IPS-NIHi11 (cell line): ENCODE measurements around the gene MRPL21.
"Not testable (repeated sequence)": the region's sequence is repeated elsewhere in the genome, so short reads cannot be mapped to it uniquely, and the experiment has no call there.

Source experiments
- DNase-seq: peaks from one replicate; pipeline ENCODE4 v3.0.0; 2012; ENCODE audit warnings: mixed read lengths, low spot score

The MRPL21 gene

DNA sequence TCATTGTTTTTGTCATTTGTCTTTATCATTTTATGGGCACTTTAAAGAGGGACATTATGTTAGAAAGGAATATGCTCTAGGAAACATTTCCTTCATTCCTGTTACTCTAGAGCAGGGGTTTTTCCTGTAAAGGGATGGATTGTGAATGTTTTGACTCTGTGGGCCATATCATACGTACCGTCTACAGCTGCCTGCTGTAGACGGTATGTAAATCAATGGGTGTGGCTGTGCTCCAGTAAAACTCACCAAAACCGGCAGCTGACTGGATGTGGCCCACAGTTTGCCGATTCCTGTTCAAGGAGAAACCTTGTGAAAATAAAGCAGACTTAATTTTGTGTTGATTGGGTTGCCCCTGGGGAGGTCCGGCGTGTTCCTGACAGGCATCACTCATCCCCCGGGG, 7.3 kb upstream of the MRPL21 start:
- DNase-seq: no peak

DNA sequence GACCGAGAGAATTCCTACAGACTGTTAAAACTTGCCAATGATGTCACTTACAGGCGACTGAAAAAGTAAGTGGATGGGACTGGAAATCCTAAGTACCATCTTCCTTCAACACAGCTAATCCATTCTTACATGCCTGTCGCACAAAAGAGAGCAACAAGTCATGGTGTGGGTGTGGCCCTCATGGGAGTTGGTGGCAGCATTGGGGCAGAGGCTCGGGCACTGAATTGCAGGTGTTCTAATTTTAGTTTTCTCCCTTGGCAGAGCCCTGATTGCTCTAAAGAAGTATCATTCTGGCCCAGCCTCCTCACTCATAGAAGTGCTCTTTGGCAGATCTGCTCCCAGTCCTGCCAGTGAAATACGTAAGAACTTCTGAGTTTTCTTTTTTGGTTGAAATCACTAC, 4.6 kb upstream of the MRPL21 start:
- DNase-seq: no peak

DNA sequence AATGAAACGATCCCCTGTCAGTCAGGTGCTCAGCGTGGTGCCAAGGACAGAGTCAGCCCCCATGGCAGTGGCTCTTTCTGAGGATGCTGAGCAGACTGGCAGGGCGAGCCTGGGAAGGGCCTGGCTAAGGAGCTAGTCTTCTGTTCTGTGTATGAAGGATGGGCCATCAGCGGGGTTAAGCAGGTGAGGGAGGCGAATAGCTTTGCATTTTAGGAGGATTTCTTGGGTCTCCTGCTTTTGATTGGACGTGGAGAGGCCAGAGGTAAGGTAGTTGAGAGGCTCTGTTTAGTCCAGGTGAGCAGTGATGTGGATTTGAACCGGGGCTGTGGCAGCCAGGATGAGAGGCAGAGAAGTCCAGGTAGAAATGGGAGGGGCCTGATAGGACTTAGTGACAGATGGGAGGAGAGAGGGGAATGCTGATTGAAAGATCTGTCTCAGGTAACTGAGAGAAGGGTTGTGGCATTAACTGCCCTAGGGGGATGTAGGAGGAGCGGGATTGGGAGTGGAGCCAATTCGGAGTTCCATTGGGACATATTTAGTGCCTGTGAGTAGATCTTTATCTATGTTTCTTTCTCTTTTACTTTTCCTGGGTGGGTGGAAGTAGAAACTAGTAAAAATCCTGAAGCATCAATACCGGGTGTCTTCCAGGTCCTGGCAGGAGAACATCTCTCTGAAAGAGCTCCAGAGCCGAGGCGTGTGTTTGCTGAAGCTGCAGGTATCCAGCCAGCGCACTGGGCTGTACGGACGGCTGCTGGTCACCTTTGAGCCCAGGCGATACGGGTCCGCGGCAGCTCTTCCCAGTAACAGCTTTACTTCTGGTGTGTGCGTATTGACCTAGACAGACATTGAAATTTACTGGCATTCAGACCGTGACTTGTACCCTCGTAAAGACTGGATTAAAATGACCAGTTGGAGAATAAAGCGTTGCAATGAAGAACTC, 2.1 kb upstream of the MRPL21 start:
- no peak for DNase-seq

DNA sequence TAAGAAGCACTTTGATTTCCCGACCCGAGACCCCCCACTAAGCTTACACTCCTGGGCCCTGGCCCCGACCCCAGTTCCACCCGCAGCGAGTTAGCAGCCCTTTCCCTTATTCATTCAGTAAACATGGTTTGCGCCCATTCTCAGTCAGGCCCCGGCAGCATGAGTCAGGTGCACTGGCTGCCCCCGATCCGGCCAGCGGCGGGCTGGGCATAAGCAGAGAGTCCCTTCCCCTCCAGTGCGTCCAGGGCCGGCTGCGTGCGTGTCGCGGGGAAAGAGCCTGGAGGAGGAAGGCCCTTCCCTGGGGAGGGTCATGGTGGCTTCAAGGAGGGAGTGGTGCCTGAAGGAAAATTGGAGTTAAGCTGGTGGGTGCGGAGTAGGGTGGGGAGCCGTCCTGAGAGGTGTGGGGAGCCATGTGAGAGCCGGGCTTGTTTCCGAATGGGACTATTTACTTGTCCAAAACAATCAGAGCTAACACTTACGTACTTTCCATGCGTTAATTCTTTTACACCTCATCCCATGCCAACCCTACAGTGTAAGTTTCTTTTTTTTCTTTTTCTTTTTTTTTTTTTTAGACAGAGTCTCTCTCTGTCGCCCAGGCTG, 716 bp upstream of the MRPL21 start:
- DNase-seq: peak; percentile 59

DNA sequence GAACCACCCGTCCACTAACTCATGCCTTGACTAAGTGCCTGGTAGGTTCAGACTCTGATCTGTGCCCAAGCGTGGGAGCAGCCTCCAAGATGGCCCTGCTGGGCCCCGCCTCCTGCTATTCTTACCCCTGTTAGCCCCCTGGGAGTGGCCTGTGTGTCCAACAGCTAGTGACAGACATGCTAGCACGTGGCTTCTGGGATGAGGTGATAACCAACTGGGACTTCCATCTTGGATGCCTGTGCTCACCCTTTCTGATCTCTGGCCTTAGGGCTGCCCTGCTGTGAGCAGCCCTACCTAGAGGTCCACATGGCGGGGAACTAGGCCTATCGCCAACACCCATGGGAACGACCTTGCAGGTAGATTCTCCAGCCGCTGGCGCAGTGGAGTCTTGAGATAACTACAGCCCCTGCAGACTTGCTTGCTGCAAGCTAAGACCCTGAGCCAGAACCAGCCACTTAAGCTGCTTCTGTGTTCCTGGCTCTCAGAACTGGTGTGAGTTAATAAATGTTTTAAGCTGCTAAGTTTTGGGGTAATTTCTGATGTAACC, 2.7 kb downstream of the MRPL21 start:
- DNase-seq: no peak

DNA sequence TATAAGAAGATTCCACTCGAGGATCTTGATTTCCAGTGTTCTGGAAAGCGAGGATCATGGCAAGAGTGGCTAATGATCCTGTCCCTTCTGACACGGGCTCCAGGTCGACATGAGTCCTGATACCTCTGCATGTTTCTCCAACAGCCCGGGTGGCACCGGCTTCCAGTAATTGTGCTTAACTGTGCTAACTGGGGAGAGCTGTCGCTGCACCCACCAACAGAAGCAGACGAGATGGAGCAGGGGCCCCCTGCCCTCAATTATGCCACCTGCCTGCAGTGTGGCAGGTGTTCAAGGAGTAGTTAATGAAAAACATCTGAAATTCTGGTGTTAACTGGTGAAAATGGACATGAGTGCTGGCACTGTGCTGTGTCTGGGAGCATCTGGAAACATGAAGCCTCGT, 6.2 kb downstream of the MRPL21 start:
- DNase-seq: no peak

DNA sequence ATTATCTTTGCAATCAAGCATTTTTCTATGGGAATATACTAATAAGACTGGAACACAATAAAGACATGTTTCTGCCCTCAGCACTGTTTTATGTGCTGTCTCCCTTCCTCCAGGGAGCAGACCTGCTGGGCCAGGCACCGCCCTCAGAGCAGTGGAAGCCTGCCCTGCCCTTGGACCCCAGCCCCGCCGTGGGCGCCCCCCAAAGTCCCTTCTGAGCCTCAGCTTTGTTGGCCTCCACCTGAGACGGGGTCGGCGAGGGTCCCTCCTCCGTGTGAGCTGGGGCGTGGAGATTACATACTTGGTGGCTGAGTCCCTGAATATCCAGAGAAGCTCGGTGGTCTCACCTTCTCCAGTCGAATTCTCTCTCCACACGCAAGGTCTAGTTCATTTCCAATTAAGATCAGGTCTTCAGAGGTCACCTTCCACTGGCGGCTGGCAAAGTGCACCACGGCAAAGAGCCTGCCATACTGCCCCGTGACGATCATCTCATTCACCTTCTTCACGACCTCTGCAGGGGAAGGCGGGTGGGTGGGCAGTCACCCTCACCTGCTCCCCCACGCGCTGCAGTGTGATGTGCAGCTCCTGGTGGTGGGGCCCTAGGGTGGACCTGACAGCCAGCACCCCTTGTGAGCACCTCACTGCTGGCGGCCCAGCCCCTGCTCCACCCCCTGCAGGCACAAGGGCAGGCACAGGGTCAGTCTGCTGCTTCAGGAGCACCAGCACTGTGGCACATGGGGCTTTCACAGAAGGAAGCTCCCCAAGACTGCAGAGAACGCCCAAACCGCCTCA, 7.3 kb downstream of the MRPL21 start:
- DNase-seq: no peak

DNA sequence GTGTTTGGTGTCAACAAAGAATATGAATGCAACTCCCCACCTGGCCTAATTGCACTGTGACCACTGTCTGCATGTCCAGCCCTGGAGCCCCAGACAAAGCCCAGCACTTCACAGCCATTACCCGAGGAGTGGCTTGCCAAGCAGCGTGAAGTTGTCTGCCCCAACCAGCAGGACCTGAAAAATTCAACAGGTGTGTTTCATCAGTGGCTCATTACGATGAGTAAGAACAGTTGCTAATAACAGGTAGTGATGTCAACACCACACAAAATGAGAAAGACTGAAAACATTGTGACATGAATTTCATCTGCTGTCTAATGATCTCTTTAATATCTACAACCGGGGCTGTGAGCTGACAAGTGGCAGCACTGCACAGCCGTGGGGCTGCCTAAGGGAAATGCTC, 10.3 kb downstream of the MRPL21 start:
- DNase-seq: no peak

DNA sequence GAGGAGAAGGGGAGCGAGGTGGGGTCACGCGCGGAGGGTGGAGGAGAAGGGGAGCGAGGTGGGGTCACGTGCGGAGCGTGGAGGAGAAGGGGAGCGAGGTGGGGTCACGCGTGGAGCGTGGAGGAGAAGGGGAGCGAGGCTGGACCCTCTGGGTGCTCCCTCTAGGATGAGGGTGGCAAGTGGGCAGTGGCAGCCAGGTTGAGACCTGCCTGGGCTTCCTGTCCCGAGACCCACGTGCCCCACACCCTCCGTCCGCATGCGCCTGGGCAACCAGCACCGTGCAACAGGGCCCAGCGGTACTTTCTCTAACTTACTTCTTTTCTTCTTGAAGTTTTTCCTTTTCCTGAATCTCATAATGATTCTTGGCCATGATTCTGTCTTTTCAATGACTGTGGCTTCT, 11.1 kb downstream of the MRPL21 start:
- no peak for DNase-seq

DNA sequence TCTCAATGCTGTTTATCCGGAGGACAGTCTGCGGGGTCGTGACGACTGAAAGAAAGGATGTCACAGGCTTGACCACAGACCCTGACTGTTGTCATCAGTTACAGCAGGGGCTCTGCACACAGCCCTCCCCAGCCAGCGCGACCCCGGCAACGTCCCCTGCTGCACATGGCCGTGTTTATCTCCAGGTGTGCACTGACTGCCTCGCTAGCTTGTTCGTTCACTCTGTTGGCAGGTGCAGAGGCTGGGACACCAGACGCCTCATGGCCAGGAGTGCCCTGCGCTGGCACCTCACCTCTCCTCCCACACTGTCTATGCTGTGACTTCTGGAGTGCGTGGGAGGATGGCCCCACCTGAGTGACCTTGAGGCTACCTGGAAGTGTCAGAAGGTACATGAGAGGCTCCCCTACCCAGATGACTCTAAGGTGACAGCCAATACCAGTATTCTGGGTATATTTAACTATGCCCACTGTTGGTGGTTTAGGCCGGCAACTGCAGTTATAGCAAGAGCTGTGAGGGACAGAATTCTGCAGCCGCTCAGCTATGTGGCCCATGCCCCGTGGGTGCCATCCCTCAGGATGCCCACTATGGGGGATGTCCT, 12.2 kb downstream of the MRPL21 start:
- no peak for DNase-seq

DNA sequence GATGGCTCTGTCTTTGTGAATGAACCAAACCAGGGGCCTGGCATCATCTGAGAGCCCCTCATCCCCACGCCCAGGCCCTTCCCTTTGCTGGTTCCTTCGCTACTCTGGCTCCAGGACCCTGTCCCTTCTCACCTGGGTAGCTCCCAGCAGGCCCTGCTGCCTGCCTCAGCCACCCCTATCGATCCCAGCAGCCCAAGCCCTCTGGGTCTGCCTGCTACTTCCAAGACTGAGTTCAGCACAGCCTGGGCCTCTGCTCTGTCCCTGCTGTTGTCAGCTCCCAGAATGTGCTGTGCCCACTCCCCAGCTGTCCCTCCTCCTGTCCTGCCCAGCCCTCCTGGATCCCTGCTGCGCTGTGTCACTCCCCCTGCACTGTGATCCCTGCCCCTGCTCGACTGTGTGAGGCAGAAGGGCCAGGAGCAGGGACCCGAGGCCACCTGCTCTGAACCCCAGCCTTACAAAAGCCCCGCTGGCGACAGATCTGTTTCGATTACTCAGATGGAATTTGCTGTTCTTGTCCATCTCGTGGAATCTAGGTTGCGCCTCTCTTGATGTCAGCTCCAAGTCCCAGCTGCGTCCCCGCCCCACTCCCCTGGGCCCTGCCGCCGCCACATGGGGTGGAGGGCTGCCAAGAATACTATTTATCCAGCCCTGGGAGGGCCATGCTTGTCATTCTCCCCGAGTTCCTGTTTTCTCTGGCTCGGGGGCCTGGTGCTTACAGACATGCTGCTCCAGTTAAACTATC, 13.0 kb downstream of the MRPL21 start:
- DNase-seq: no peak

DNA sequence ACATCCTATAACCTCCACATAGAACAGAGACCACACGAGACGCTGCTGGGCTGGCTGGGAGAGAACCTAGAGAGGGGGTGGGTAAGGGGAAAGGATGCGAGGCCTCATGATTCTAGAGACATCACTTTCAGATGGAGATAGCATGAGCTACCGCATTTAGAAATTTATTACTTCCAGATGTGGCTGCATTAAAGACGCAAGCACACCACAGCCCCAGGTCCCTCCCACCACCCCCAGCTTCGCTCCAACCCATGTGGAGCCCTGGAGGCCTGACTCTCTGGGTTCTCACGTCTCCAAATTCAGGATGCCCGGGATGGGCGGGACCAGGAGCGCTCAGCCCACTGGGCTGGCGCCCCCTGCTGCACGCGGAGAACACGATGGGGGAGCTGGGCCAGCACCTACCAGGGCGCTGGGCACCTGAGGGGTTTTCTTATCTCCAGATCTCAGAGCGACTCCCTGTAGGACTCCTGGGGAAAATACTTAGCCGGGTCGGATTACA, 13.6 kb downstream of the MRPL21 start:
- peak; percentile 88 for DNase-seq

DNA sequence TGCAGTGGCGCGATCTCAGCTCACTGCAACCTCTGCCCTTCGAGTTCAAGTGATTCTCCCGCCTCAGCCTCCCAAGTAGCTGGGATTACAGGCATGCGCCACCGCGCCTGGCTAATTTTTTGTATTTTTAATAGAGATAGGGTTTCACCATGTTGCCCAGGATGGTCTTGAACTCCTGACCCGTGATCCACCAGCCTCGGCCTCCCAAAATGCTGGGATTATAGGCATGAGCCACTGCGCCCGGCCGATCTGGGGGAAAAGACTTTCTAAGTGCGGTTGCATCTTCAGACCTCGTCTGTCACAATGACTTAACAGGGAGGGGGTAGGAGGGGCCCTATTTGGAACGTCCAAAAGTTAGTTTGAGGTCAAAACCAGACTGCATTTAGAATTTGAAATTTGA, 18.8 kb downstream of the MRPL21 start:
- not testable (repeated sequence) for DNase-seq

DNA sequence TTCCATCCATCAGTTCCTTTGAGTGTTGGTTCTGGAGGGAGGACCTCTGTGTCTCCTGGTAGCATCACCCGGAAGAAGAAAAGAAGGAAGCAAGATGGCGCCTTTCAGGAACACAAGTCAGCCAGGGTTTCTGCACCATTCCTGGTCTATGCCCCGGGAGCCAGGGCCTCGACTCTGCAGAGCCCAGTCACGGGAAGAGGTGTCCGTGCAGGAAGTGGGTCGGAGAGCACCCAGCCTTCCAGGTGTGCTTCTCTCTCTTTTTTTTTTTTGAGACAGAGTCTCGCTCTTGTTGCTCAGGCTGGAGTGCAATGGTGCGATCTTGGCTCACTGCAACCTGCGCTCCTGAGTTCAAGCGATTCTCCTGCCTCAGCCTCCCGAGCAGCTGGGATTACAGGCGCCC, 21.2 kb downstream of the MRPL21 start:
- DNase-seq: no peak

DNA sequence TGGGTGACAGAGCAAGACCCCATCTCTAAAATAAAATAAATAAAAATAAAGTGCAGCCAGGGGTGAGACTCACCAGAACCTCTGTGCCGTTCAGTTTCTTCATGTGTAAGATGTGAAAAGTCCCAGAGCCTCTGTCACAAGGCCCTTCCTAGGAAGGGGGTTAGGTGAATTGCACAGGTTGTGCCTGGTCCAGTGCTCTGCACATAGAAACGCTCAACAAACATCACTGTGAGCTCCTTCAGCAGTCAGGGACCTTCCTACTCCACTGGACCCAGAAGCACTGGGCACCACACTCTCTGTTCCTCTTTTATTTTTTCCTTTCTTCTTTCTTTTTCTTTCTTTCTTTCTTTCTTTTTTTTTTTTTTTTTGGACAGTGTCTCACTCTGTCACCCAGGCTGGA, 22.3 kb downstream of the MRPL21 start:
- DNase-seq: no peak

DNA sequence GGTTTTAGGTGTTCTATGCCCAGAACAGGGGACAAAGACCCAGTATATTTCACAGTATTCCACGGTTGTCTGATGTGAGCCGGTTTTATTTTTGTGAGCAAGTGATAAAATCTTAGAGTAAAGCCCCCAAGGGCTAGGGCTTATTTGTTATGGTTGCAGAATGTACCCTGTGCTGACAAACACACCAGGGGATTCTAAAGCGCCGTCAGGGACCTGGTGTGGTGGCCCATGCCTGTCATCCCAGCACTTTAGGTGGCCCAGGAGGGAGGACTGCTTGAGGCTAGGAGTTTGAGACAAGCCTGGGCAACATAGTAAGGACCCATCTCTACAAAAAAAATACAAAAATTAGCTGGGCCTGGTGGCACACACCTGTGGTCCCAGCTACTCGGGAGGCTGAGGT, 22.8 kb downstream of the MRPL21 start:
- no peak for DNase-seq

DNA sequence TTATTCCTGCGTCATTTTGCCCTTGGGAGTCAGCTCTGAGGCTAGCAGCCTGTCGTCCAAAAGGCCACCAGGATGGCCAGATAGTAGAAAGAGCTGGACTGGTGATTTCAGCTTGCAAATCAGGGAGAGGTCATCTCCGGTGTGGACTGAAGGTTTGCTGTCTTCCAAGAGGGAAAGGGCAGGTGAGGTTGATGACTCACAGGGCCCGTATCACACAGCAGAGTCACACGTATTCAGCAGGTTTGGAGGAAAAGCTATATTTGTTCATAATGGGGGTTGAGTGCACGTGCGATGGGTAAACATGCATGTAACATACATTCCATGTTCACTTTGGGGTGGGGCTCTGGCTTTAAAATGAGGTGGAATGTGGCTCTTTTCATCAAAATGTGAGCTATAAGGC, 25.6 kb downstream of the MRPL21 start:
- DNase-seq: no peak

DNA sequence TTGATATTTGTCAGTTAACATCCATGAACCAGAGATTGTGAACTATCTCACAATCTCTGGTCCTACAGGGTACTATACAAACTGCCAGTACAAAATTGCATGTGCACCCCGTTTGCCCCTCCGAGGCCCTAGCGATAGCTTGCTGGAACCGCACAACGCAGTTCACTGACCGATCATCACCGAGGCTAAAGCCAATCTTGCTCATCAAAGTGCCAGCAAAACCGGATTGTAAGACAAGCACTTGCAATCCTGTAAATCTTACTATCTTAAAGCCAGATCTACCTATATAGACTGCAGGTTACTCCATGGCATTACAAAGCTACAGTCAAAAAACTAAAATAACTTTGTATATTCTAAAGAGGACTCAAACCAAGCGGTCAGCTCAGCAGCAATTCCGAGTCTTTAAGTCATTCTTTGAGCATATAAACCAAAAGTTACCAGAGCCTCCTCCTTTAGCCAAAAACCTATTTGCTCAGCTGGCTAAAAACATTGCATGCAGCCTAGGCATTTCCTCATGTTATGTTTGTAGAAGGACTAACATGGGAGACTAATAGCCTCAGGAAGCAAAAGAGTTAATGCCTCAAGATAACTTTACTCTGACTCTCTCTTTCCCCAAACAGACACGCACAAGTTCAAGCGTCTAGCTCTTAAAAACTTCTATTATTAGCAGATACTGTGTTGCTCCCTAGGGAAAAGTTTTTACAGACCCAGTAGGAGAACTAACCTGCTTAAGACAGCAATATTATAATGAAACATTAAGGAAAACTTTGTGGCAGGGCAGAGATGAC, 31.2 kb downstream of the MRPL21 start:
- no peak for DNase-seq

DNA sequence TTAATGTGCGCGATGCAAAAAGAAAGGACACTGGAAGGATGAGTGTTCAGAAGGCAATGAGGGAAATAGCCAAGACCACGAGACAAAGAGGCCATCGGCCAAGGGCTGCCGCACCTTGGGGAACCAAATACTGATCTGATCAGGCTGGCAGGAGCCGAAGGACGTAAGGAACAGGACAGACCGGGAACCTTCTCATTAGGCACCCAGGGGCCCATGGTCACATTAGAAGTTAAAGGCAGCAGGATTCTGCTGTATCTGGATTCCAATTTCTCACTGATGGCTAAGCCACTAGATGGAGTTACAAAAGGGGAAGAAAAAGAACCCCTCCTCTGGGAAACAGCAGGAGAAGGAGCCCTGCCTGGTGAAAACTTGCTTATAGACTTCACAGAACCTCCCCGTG, 33.2 kb downstream of the MRPL21 start:
- DNase-seq: no peak

DNA sequence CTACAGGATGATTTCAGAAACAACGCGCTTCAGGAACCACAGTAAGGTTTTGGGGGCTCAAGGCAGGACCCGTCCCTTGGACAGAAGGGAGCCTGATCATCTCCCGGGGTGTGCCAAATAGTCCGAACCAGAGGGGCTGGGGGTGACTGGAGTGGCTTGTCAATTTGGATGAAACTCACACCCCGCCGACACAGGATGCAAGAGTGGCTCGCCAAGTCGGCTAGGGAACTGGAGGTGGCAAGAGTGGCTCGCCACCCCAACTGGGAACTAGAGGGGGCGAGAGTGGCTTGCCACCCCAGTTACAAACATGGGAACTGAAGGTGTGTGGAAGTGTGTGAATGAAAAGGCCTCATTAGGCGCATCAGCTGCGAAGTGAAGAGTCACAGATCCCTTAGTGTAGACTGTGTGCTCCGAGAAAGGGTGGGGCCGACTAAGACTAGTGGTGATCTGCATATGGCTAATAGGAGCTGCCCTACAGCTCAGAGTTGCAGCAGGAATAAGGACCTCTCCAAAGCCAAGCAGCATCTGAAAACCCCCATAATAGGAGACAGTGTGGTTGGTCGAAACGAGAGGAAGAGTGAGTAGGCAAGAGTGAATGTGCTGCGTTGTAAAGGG, 35.3 kb downstream of the MRPL21 start:
- DNase-seq: no peak
